Heart right ventricle (tissue), 16 donors: ENCODE measurements around the gene EXOC3L2. TPM values are rescaled to one million over a fixed set of nuclear protein-coding genes. Genes with fewer than 3 reads are reported as not detected.
A peak's percentile ranks its signal among the peaks of the same experiment; 100 is the strongest.

Experiments
- ATAC-seq, 8 donors: fragments of 200-7000 bp; cut with Tn5 transposase; one replicate each; pipeline ENCODE4 v1.9.1; 2020; ENCODE audit warnings: mild to moderate bottlenecking in 8 of 8, moderate library complexity in 8 of 8, moderate number of reproducible peaks in 1 of 8
- DNase-seq, 2 donors: peaks; one replicate each; pipeline ENCODE4 v3.0.0-alpha.2; 2020
- H3K27ac ChIP-seq, 10 donors: fragments of 200-600 bp; sonication (generic) in 2 of 10; one replicate each; pipeline versions ENCODE4 v1.5.0 to v1.8.0; 2020 to 2022; ENCODE audit warnings: mild to moderate bottlenecking in 3 of 10
- H3K27me3 ChIP-seq, 7 donors: fragments of 200-600 bp; one replicate each; pipeline ENCODE4 v1.8.0; 2021 to 2022; ENCODE audit warnings: mild to moderate bottlenecking in 2 of 7
- H3K36me3 ChIP-seq, 9 donors: fragments of 200-600 bp; sonication (generic) in 1 of 9; one replicate each; pipeline versions ENCODE4 v1.5.0 to v1.8.0; 2020 to 2022; ENCODE audit warnings: mild to moderate bottlenecking in 2 of 9
- H3K4me1 ChIP-seq, 9 donors: fragments of 200-600 bp; sonication (generic) in 1 of 9; one replicate each; pipeline versions ENCODE4 v1.5.0 to v1.8.0; 2020 to 2022; ENCODE audit warnings: mild to moderate bottlenecking in 4 of 9
- H3K4me3 ChIP-seq, 10 donors: fragments of 200-600 bp; sonication (generic) in 2 of 10; one replicate each; pipeline versions ENCODE4 v1.5.0 to v1.8.0; 2020 to 2022; ENCODE audit warnings: mild to moderate bottlenecking in 7 of 10, moderate library complexity in 2 of 10
- H3K9me3 ChIP-seq, 11 donors: fragments of 200-600 bp in 10 of 11; sonication (generic) in 2 of 11; one replicate each; pipeline versions ENCODE4 v1.5.0 to v1.8.0; 2013 to 2022; ENCODE audit warnings: mild to moderate bottlenecking in 2 of 11, control low read depth in 1 of 11, moderate library complexity in 1 of 11
- CTCF ChIP-seq, 9 donors: fragments of 200-600 bp; sonication (generic) in 2 of 9; IDR thresholded peaks; one replicate each; pipeline versions ENCODE4 v1.5.0 to v1.8.0; 2021 to 2022; ENCODE audit warnings: antibody characterized with exemption in 9 of 9, mild to moderate bottlenecking in 5 of 9, moderate library complexity in 1 of 9
- WGBS, 2 donors: extraction: QIAGEN DNeasy Blood & Tissue Kit; methylation state at CpG; one replicate each; pipeline ENCODE4 v1.1.7; 2013; ENCODE audit warnings: inconsistent platforms in 1 of 2; 5-methylcytosine and 5-hydroxymethylcytosine counted together
- intact Hi-C, 10 donors: fragments of 100-400 bp; cut with DNase I; formaldehyde crosslinking; loops; one replicate each; pipeline versions ENCODE4 v1.11.1 to v1.14.2; 2022
- polyA plus RNA-seq, 2 donors: library from polyadenylated mRNA; stranded (reverse); fragments of 200-250 nt; gene quantifications; one replicate each; pipeline ENCODE4 v1.2.3, GENCODE V29; 2013
- total RNA-seq, 10 donors: library from RNA; stranded (reverse); fragmentation: NEBNext Ultra II Directional in 3 of 10; extraction: Animal tissue kit (Norgen Biotek cat#: 25700) in 3 of 10; gene quantifications; one replicate each; pipeline versions ENCODE4 v1.2.1 to v1.2.4, GENCODE V29; 2021 to 2023
- donor health status: Arrhythmogenic right ventricular cardiomyopathy.
- donor health status: ischemic (EF 13 %, LVEDD 7.1; RV severe dilation, severe dysfunction).
- donor health status: healthy with polysubstance abuse.
- donor health status: DM: no; HTN: yes; CAD: no.
- donor health status: DM: no; HTN: no; CAD: no.
- donor health status: ischemic (EF 25% LVEDD 6.9; RV normal size, moderate dysfunction).
- donor health status: ischemic (EF 25% LVEDD 5.7; RV mildly dilated, moderate dysfunction).
- donor health status: healthy.
- donor health status: DM: yes; HTN: yes; CAD: no.
- donor health status: Ischemic cardiomyopathy.
- donor health status: ischemic (EF 35%, LVEDD 5.7; RV mildly dilated, moderate dysfunction).
- donor health status: nonischemic (EF 11% LVEDD 7.7; RV severe dilation, severe dysfunction).
- donor health status: DM: yes; HTN: yes; CAD: no.
- donor health status: PGD.
- donor health status: ischemic (EF 29% LVEDD 5.4; RV normal size, mild dysfunction).
- donor health status: nonischemic (EF 23%, LVEDD 6.1; RV moderate dilation, normal function).

Gene EXOC3L2
- total and polyA plus RNA-seq, 12 donors = 0.27 to 2.0 (median 1.2) TPM

- intact Hi-C loops = loop anchor here in 2 of 10 donors (10.0 kb wide), 2 partner anchors 49 to 139 kb away; partner anchors contain the start of gene EXOC3L2 (in 1 of the 2)
- no peaks in the 10 kb centered on the region for H3K27me3 ChIP-seq
- H3K9me3 ChIP-seq = no peaks in the 10 kb centered on the region
- no peaks in the 10 kb centered on the region for H3K36me3 ChIP-seq
- H3K27ac ChIP-seq = no peak overlapping the region
- DNase-seq (no peak), ATAC-seq (no peak)
- TF ChIP-seq CTCF (IDR thresholded peaks at IDR 0.05) = no peak
- no peaks in the 10 kb centered on the region for H3K4me1 ChIP-seq
- no peak overlapping the region for H3K4me3 ChIP-seq
- WGBS, 2 donors = 85 to 89% methylated on average over 6 of the region's 6 CpGs
These were observed 49.4 kb downstream of the EXOC3L2 start for GRCh38 chr19:45195764-45196163.

- no peak for TF ChIP-seq CTCF (IDR thresholded peaks at IDR 0.05)
- no peaks in the 10 kb centered on the region for H3K27me3 ChIP-seq
- no peaks in the 10 kb centered on the region for H3K4me1 ChIP-seq
- peaks cover 0 to 8% (median 0%) of the 10 kb centered on the region in 11 donors for H3K9me3 ChIP-seq
- H3K4me3 ChIP-seq = no peak overlapping the region
- H3K36me3 ChIP-seq = no peaks in the 10 kb centered on the region
- ATAC-seq (no peak), DNase-seq (no peak)
- intact Hi-C loops = loop anchor here in 2 of 10 donors (10.0 kb wide), 2 partner anchors 53 to 143 kb away; partner anchors contain the start of gene EXOC3L2 (in 1 of the 2)
- H3K27ac ChIP-seq = no peak overlapping the region
- 92 to 93% methylated on average over 4 of the region's 4 CpGs for WGBS, 2 donors
These were observed 53.8 kb downstream of the EXOC3L2 start for GRCh38 chr19:45191375-45191774.

- no peak for DNase-seq
- no peak for ATAC-seq
- Histone ChIP-seq H3K27ac (no peak overlapping the region), H3K27me3 (no peaks in the 10 kb centered on the region), H3K4me3 (no peak overlapping the region), H3K4me1 (peaks cover 0 to 2% (median 0%) of the 10 kb centered on the region in 9 donors), H3K36me3 (no peaks in the 10 kb centered on the region), H3K9me3 (peaks cover 0 to 8% (median 0%) of the 10 kb centered on the region in 11 donors)
- intact Hi-C loops = loop anchor here in 5 of 10 donors (5.0 to 10.0 kb wide), 4 partner anchors 55 to 173 kb away; partner anchors contain the start of genes EXOC3L2 (in 2 of the 5) and PPP1R37 (in 1 of the 5)
- 70 to 84% methylated on average over 1 of the region's 1 CpG for WGBS, 2 donors
- TF ChIP-seq CTCF (IDR thresholded peaks at IDR 0.05) = no peak
These were observed 55.2 kb downstream of the EXOC3L2 start for GRCh38 chr19:45189971-45190370.

GRCh38 chr19:45187421-45188100, 57.6 kb downstream of the EXOC3L2 start:
- DNase-seq (no peak), ATAC-seq (peak in 5 of 8 donors; percentile 23 to 56 (median 32))
- peak in 8 of 9 donors; percentile 41 to 67 (median 58) for TF ChIP-seq CTCF (IDR thresholded peaks at IDR 0.05)
- Histone ChIP-seq H3K4me3 (no peak overlapping the region), H3K4me1 (peaks cover 0 to 12% (median 0%) of the 10 kb centered on the region in 9 donors), H3K27ac (no peak overlapping the region), H3K27me3 (no peaks in the 10 kb centered on the region), H3K9me3 (peaks cover 0 to 8% (median 0%) of the 10 kb centered on the region in 11 donors), H3K36me3 (no peaks in the 10 kb centered on the region)
- intact Hi-C loops = loop anchor here in 3 of 10 donors (5.0 to 10.0 kb wide), 3 partner anchors 57 to 170 kb away; partner anchors contain the start of genes EXOC3L2 (in 1 of the 3) and PPP1R37 (in 1 of the 3)
- WGBS, 2 donors = 42 to 46% methylated on average over 12 of the region's 12 CpGs
